Inflammatory macrophage (primary cell): ENCODE measurements around the gene EFCAB6.
A peak's percentile ranks its signal among the peaks of the same experiment; 100 is the strongest.

Experiments used
- DNase-seq, 2 donors: peaks; one replicate each; pipeline ENCODE4 v3.0.0-alpha.2; 2020 to 2022

Gene EFCAB6

GRCh38 chr22:43743929-43744643 lies 68.0 kb downstream of the EFCAB6 start:
- no peak for DNase-seq

- no peak for DNase-seq
These were observed 69.0 kb downstream of the EFCAB6 start for GRCh38 chr22:43743131-43743530.

- DNase-seq = no peak
These were observed 69.8 kb downstream of the EFCAB6 start for GRCh38 chr22:43742154-43742950.

GRCh38 chr22:43740587-43741270 lies 71.4 kb downstream of the EFCAB6 start:
- DNase-seq = no peak

- DNase-seq = no peak
These were observed 72.2 kb downstream of the EFCAB6 start for GRCh38 chr22:43739851-43740379.

GRCh38 chr22:43737150-43737828 lies 74.8 kb downstream of the EFCAB6 start:
- DNase-seq = no peak

- no peak for DNase-seq
These were observed 75.5 kb downstream of the EFCAB6 start for GRCh38 chr22:43736651-43737050.

- DNase-seq = no peak
These were observed 77.5 kb downstream of the EFCAB6 start for GRCh38 chr22:43734370-43735150.

- DNase-seq = no peak
These were observed 79.0 kb downstream of the EFCAB6 start for GRCh38 chr22:43733138-43733537.

- no peak for DNase-seq
These were observed 80.1 kb downstream of the EFCAB6 start for GRCh38 chr22:43731988-43732387.

GRCh38 chr22:43726964-43727543 lies 85.1 kb downstream of the EFCAB6 start:
- no peak for DNase-seq

- DNase-seq = no peak
These were observed 85.8 kb downstream of the EFCAB6 start for GRCh38 chr22:43726322-43726721.

GRCh38 chr22:43723816-43724215 lies 88.3 kb downstream of the EFCAB6 start:
- DNase-seq = no peak

- DNase-seq = no peak
These were observed 89.7 kb downstream of the EFCAB6 start for GRCh38 chr22:43722444-43722843.

- DNase-seq = peak in 1 of 2 donors; percentile 48
These were observed 91.4 kb downstream of the EFCAB6 start for GRCh38 chr22:43720716-43721115.

- DNase-seq = no peak
These were observed 98.0 kb downstream of the EFCAB6 start for GRCh38 chr22:43714104-43714503.

GRCh38 chr22:43711681-43712080 lies 100.4 kb downstream of the EFCAB6 start:
- DNase-seq = no peak

- no peak for DNase-seq
These were observed 104.5 kb downstream of the EFCAB6 start for GRCh38 chr22:43707648-43708047.

GRCh38 chr22:43706571-43707328 lies 105.4 kb downstream of the EFCAB6 start:
- no peak for DNase-seq

GRCh38 chr22:43706151-43706550 lies 106.0 kb downstream of the EFCAB6 start:
- DNase-seq = no peak

- no peak for DNase-seq
These were observed 108.1 kb downstream of the EFCAB6 start for GRCh38 chr22:43704051-43704450.
